Fibroblast of lung (primary cell): Measurements from ENCODE around the gene STRN3.
"Not testable (repeated sequence)": the region's sequence is repeated elsewhere in the genome, so short reads cannot be mapped to it uniquely, and the experiment has no call there.

Source experiments
- EZH2 ChIP-seq: IDR thresholded peaks from 2 replicates; pipeline ENCODE4 v1.5.1; 2012; ENCODE audit warnings: low read length, control low read depth, mild to moderate bottlenecking; ENCODE audit errors: missing control alignments
- TF ChIP-seq, protein P1 (sequence below), 2 donors: IDR thresholded peaks in 1 of 2; conservative IDR thresholded peaks in 1 of 2; 1 replicate in 1 of 2; 2 replicates in 1 of 2; pipeline ENCODE4 v1.5.1; 2011 to 2012; ENCODE audit warnings: low read length in 2 of 2, control low read depth in 1 of 2, inconsistent platforms in 1 of 2, low read depth in 1 of 2, mild to moderate bottlenecking in 1 of 2

DNA sequence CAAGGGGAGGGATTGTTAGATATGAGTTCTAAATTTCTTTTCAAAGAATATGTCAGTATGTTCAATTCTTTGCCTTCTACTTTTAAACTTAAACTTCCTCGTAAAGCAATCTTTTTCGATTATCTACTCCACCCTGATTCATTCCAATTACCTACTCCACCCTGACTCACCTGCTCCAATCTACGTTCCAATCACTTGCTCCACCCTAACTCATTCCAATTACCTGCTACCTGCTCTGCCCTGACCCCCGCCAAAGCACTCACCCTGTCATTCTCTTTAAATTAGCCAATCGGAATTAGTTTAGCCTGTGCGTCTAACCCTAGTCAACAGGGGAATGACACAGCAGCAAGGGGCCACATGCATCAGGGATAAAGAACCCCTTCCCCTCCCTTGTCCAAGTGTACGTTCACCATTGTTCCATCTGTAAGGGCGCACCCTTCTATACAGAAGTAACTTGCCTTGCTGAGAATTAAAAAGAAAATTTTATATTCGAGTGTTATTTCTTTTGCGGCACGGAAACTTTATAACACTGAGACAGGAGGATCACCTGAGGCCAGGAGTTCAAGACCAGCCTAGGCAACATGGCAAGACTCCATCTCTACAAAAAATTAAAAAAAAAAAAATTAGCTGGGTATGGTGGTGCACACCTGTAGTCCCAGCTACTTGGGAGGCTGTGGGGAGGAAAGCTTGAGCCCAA lies 54.0 kb downstream of the STRN3 start:
- TF ChIP-seq, protein P1, sequence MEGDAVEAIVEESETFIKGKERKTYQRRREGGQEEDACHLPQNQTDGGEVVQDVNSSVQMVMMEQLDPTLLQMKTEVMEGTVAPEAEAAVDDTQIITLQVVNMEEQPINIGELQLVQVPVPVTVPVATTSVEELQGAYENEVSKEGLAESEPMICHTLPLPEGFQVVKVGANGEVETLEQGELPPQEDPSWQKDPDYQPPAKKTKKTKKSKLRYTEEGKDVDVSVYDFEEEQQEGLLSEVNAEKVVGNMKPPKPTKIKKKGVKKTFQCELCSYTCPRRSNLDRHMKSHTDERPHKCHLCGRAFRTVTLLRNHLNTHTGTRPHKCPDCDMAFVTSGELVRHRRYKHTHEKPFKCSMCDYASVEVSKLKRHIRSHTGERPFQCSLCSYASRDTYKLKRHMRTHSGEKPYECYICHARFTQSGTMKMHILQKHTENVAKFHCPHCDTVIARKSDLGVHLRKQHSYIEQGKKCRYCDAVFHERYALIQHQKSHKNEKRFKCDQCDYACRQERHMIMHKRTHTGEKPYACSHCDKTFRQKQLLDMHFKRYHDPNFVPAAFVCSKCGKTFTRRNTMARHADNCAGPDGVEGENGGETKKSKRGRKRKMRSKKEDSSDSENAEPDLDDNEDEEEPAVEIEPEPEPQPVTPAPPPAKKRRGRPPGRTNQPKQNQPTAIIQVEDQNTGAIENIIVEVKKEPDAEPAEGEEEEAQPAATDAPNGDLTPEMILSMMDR (conservative IDR thresholded peaks at IDR 0.05 in 1 of 2, IDR thresholded peaks at IDR 0.05 in 1 of 2; ENCODE audit: low read depth in 1 of 2, low read length in 2 of 2) = not testable (repeated sequence)
- TF ChIP-seq EZH2 = not testable (repeated sequence)
